Epithelial cell of esophagus (primary cell): ENCODE data around the gene RBM18.

ENCODE experiments used
- DNase-seq: peaks from one replicate; pipeline ENCODE4 v3.0.0; 2010; ENCODE audit warnings: low read depth
- H3K4me3 ChIP-seq: 2 replicates; pipeline ENCODE4 v1.5.1; 2011; ENCODE audit warnings: mild to moderate bottlenecking, low read length, control low read depth
- TF ChIP-seq, protein P1 (sequence below): IDR thresholded peaks from 2 replicates; pipeline ENCODE4 v1.5.1; 2011; ENCODE audit warnings: low read depth, mild to moderate bottlenecking, low read length, control low read depth, inconsistent platforms; ENCODE audit not compliant: insufficient read depth; ENCODE audit errors: missing control alignments

Gene RBM18

DNA sequence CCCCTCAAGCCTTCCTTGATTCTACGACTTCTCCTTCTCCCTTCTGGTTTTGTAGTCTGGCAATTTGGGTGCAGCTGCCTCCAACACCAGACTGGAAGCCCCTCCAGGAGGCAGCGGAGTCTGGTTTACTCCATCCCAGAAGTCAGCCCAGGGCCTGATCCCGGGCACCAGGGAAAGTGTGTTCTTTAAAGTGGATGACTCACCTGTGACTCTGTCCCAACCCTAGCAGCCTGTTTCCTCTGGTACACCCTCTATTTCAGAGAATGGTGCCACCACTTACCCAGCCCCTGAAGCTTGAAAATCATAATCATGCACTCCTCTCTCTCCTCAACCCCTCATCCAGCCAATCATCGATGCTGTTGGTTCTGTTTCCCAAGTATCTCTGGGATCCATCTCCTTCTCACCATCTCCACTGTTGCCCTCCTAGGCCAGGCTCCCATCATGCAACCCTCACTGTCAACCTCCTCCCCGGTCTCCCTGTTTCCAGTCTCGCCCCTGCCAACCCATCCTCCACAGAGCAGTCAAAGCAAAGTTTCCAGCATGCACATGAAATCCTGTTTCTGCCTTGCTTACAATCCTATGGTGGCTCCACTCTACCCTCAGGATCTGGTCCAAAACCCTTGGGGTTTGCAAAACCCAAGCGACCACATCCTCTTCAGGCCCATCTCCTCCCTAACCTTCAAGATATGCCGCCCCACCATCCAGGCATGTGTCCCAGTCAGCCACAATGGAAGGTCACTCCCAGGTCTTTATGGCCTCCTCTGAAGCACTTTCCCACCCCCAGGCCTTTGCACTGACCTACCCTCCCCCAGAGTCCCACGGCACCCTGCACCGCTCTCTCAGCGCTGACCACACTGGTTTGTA lies 46.3 kb downstream of the RBM18 start:
- DNase-seq: peak; percentile 28
- TF ChIP-seq, protein P1, sequence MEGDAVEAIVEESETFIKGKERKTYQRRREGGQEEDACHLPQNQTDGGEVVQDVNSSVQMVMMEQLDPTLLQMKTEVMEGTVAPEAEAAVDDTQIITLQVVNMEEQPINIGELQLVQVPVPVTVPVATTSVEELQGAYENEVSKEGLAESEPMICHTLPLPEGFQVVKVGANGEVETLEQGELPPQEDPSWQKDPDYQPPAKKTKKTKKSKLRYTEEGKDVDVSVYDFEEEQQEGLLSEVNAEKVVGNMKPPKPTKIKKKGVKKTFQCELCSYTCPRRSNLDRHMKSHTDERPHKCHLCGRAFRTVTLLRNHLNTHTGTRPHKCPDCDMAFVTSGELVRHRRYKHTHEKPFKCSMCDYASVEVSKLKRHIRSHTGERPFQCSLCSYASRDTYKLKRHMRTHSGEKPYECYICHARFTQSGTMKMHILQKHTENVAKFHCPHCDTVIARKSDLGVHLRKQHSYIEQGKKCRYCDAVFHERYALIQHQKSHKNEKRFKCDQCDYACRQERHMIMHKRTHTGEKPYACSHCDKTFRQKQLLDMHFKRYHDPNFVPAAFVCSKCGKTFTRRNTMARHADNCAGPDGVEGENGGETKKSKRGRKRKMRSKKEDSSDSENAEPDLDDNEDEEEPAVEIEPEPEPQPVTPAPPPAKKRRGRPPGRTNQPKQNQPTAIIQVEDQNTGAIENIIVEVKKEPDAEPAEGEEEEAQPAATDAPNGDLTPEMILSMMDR: no peak
- H3K4me3 ChIP-seq: no peak overlapping the region

DNA sequence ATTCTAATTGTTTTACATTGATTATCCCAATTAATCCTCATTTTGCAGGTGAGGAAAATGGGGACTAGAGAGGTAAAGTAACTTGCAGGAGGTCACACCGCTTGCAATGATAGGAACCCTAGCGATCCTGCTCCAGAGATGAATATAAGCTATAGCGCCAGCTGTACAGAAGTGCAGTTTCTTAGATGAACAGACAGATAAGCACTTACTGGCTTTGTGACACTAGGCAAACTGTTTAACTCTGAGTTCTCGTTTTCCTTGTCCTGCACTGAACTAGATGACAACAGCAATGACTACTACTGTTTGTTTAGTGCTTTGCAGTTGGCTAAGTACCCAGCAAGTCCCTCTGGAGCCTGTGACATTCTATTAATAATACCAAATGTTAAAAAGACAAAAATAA lies 47.0 kb downstream of the RBM18 start:
- no peak overlapping the region for H3K4me3 ChIP-seq
- TF ChIP-seq, protein P1: no peak
- no peak for DNase-seq

DNA sequence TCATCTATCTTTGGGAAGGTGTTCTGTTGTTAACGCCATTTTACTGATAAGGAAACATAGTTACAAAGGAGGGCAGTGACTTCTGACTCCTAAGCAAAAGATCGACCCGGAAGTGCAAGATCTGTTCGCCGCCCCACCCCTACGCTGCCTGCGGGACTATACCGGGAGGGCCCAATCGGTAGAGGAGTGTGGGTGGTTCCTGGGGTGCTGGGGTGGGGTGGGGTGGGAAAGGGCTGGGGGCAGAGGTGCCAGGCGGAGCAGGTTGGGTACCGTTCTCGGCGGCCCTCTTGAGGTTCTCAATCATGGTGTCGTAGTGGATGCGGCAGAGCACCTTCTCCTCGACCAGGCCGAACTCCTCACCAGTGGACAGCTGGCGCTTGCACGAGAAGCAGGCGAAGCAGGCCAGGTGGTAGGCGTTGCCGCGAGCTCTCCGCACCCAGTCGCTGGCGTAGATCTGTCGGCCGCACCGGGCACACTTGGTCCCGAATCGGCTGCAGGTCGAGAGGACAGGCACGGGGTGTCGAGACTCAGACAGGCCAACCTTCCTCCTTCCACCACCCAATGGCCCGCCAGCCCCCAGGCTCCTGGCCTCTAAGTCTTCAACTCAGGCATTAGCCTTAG lies 47.7 kb downstream of the RBM18 start:
- TF ChIP-seq, protein P1: no peak
- no peak overlapping the region for H3K4me3 ChIP-seq
- DNase-seq: no peak

DNA sequence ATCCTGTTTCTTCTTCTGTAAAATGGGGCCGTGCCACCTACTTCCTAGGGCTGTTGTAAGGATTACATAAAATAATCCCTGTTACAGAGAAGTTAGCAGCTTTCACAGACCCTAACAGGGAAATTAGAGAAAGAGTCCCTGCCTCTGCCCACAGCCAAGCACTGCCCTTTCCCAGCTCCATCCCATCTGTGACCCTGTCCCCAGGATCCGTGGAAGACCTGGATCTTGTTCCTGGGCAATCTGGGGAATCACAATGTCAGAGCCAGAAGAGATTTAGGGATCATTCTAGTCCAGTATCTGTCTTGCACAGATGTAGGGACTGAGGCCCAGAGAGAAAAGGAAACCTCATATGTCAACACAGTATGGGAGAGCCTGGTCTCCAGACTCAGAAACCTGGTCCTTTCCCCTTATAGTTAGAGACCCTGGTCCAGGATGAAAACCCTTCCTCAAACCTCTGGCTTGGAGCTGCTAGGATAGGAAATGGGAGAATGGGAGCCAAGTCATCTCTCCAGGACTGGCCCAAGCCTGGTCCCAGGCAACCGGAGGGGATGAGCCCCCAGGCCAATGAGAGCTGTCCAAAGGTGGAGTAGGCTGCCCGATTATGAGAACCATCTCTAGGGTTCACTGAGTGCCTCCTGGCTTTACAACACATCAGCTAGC lies 48.4 kb downstream of the RBM18 start:
- no peak for DNase-seq
- TF ChIP-seq, protein P1: no peak
- no peak overlapping the region for H3K4me3 ChIP-seq

DNA sequence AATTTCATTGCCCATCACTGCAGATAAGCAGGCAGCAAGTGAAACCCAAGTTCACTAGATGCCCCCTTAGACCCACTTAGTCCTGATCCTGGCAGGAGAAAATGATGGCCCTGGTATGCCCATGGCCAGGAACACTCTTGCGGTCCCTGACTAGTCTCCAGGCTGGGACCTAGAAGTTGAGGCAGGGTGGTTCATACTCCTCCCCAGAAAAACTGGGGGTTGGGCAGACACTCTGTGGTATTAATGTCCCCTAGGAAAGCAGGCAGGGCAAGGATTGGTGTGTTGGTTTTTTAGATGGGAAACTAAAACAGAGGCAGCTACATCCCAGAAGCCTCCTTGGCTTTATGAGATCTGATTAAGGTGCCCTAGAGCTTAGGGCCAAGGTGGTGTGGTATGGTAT lies 49.0 kb downstream of the RBM18 start:
- H3K4me3 ChIP-seq: no peak overlapping the region
- TF ChIP-seq, protein P1: no peak
- DNase-seq: no peak

DNA sequence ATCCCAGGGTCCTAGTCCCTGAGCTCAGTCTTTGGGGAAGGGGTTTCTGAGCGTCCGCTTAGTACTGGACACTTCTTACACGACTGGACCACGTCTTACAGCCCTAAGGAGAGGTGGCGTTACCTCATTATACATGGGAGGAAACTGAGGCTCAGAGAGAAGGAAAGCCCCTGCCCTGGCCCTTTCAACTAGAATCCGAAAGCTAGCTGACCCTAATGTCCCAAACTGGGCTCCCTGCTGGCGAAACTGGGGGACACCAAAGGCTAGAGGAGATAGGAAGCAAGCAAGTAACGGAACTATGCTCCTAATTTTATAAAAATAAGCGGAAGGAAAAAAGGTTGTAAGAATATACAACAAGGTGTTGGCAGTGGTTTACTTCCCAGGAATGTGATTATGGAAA lies 50.1 kb downstream of the RBM18 start:
- TF ChIP-seq, protein P1: no peak
- no peak for DNase-seq
- peak overlapping the region; percentile 10 for H3K4me3 ChIP-seq
